HepG2 (cell line): Measurements from ENCODE around the gene ZFAND2B. TPM values are rescaled to one million over a fixed set of nuclear protein-coding genes. Genes with fewer than 3 reads are reported as not detected.

Source experiments
- ATAC-seq: fragments of 200-7000 bp; cut with Tn5 transposase; 3 replicates; pipeline ENCODE4 v1.9.1; 2020; ENCODE audit warnings: mild to moderate bottlenecking, moderate library complexity
- BruUV-seq: library from RNA; stranded (reverse); fragments of 400-500 nt; replicated peaks from 2 replicates; lab custom pipeline; 2021; lab: Mats Ljungman, UMichigan
- CTCF ChIA-PET: fragments of 300-600 bp; formaldehyde crosslinking; extraction: SDS; loops from one replicate; lab custom pipeline; 2021; ENCODE audit warnings: low total read pairs, inconsistent platforms, low intra/inter-chr PET ratio; lab: Yijun Ruan, JAX
- POLR2A ChIA-PET: fragments of 350-600 bp; sonication (Branson Sonifier 250); formaldehyde crosslinking; loops from one replicate; lab custom pipeline; 2020; ENCODE audit warnings: antibody characterized with exemption, inconsistent platforms; lab: Yijun Ruan, JAX
- DNase-seq: peaks from one replicate; pipeline ENCODE4 v3.0.0-alpha.2; 2015; ENCODE audit warnings: low spot score
- FAIRE-seq: peaks from 3 replicates; lab custom pipeline; 2011; peaks lifted over from hg19 to GRCh38; lab: Jason Lieb, UNC
- H2AFZ ChIP-seq: one replicate; pipeline ENCODE4 v1.6.1; 2011; ENCODE audit warnings: low read length, inconsistent platforms
- H3K27ac ChIP-seq: fragments of 300-600 bp; 3 replicates; pipeline ENCODE4 v1.8.0; 2011; ENCODE audit warnings: mixed run types, mild to moderate bottlenecking, mixed read lengths, low read length, inconsistent platforms; ENCODE audit not compliant: insufficient read depth; ENCODE audit errors: extremely low read length
- H3K27me3 ChIP-seq, 2 experiments: fragments of 200-600 bp in 1 of 2; 2 replicates in 1 of 2; 3 replicates in 1 of 2; pipeline versions ENCODE4 v1.6.0 to v1.8.0; 2011; ENCODE audit warnings: low read length in 2 of 2, mild to moderate bottlenecking in 2 of 2, moderate library complexity in 2 of 2, inconsistent platforms in 1 of 2; ENCODE audit not compliant: insufficient read depth in 2 of 2, control insufficient read depth in 1 of 2
- H3K36me3 ChIP-seq, 2 experiments: fragments of 200-600 bp in 1 of 2; replicated peaks in 1 of 2; 2 replicates in 1 of 2; 3 replicates in 1 of 2; pipeline versions ENCODE4 v1.5.1 to v1.8.0; 2011; ENCODE audit warnings: low read length in 2 of 2, inconsistent platforms in 1 of 2; ENCODE audit not compliant: insufficient read depth in 2 of 2, control insufficient read depth in 1 of 2
- H3K4me1 ChIP-seq: 2 replicates; pipeline ENCODE4 v1.5.1; 2012; ENCODE audit warnings: low read length, inconsistent platforms; ENCODE audit not compliant: insufficient read depth
- H3K4me2 ChIP-seq: 2 replicates; pipeline ENCODE4 v1.6.0; 2011; ENCODE audit warnings: low read depth, low read length, inconsistent platforms
- H3K4me3 ChIP-seq, 3 experiments: fragments of 200-600 bp in 1 of 3; sonication (generic), shearing (Covaris generic) in 1 of 3; replicated peaks in 1 of 3; 2 replicates each; pipeline ENCODE4 v1.5.1; 2011 to 2016; ENCODE audit warnings: low read length in 3 of 3, inconsistent platforms in 2 of 3, low read depth in 2 of 3, mild to moderate bottlenecking in 2 of 3, control low read depth in 1 of 3, mixed read lengths in 1 of 3; ENCODE audit not compliant: insufficient read depth in 1 of 3
- H3K79me2 ChIP-seq: one replicate; pipeline ENCODE4 v1.6.1; 2011; ENCODE audit warnings: low read length, inconsistent platforms; ENCODE audit not compliant: insufficient read depth
- H3K9ac ChIP-seq: 2 replicates; pipeline ENCODE4 v1.6.0; 2011; ENCODE audit warnings: mild to moderate bottlenecking, low read depth, low read length, inconsistent platforms; ENCODE audit not compliant: insufficient read depth
- H3K9me3 ChIP-seq: 2 replicates; pipeline ENCODE4 v1.5.1; 2012; ENCODE audit warnings: mild to moderate bottlenecking, low read length
- H4K20me1 ChIP-seq: 2 replicates; pipeline ENCODE4 v1.6.0; 2011; ENCODE audit warnings: inconsistent platforms, mild to moderate bottlenecking, low read length, moderate library complexity; ENCODE audit not compliant: insufficient read depth
- NFIB ChIP-seq: sonication (generic); formaldehyde crosslinking; IDR thresholded peaks from 2 replicates; pipeline ENCODE4 v1.9.0; 2021; ENCODE audit warnings: missing genetic modification reagents, mild to moderate bottlenecking, borderline replicate concordance
- ZMYM3 ChIP-seq: sonication (generic); formaldehyde crosslinking; IDR thresholded peaks from 2 replicates; pipeline ENCODE4 v1.5.1; 2020; ENCODE audit warnings: mild to moderate bottlenecking, missing genetic modification reagents
- ZNF687 ChIP-seq: sonication (generic); formaldehyde crosslinking; IDR thresholded peaks from 2 replicates; pipeline ENCODE4 v1.5.1; 2020; ENCODE audit warnings: mild to moderate bottlenecking, missing genetic modification reagents, moderate library complexity
- ZNF770 ChIP-seq: sonication (generic); formaldehyde crosslinking; IDR thresholded peaks from 2 replicates; pipeline ENCODE4 v1.5.0; 2020; ENCODE audit warnings: mild to moderate bottlenecking, missing genetic modification reagents
- WGBS: methylation state at CpG from one replicate; pipeline ENCODE4 v1.1.6; 2017; ENCODE audit warnings: low lambda C conversion rate; 5-methylcytosine and 5-hydroxymethylcytosine counted together
- in situ Hi-C: cut with HindIII; loops from 2 replicates; pipeline ENCODE4 v1.10.0; 2017; ENCODE audit warnings: low pct_unique_long_range_greater_than_20kb; ENCODE audit not compliant: extremely low pct_ligation_motif_present
- intact Hi-C: fragments of 100-400 bp; cut with micrococcal nuclease; formaldehyde crosslinking; loops from one replicate; pipeline ENCODE4 v1.10.0; 2022; ENCODE audit not compliant: unreplicated experiment
- polyA plus RNA-seq, 8 experiments: library from polyadenylated mRNA; depleted of rRNA in 3 of 8; stranded (reverse) in 7 of 8; unstranded in 1 of 8; fragments of >200 nt; fragmentation: Illumina TruSeq in 4 of 8; extraction: Trizol in 4 of 8; gene quantifications; 2 replicates each; pipeline versions ENCODE4 v1.2.1 to v1.2.3, GENCODE V29; 2011 to 2016; ENCODE audit warnings: low read depth in 4 of 8, missing spikeins in 1 of 8, mixed read lengths in 1 of 8; ENCODE audit not compliant: insufficient read depth in 1 of 8
- total RNA-seq, 5 experiments: library from RNA; depleted of rRNA; stranded (reverse); fragments of >200 nt; fragmentation: Illumina TruSeq; extraction: Trizol; gene quantifications; 2 replicates each; pipeline ENCODE4 v1.2.3, GENCODE V29; 2016; ENCODE audit warnings: low read depth in 1 of 5

ZFAND2B gene
- total and polyA plus RNA-seq, 2 of the 13 experiments (the other 11 are each of a cell fraction or from before 2014, with no cell fraction given) = 53.3 to 115 TPM

GRCh38 chr2:219165058-219165911, 41.3 kb upstream of the ZFAND2B start:
- ATAC-seq = no peak
- H2AFZ ChIP-seq = no peak overlapping the region
- no peaks in the 10 kb centered on the region for H4K20me1 ChIP-seq
- CTCF ChIA-PET = interaction anchor here (1.4 kb wide), 1 partner anchor 46 kb away, joined by 3 read pairs; no protein-coding TSS in a partner anchor
- H3K27me3 ChIP-seq = peaks cover 0 to 2% of the 10 kb centered on the region in 2 experiments; a peak in 1 of 5 replicates
- H3K4me2 ChIP-seq = no peak overlapping the region
- no peak for FAIRE-seq
- H3K27ac ChIP-seq = no peak overlapping the region
- in situ Hi-C loops (no loop called here), intact Hi-C loops (no loop called here)
- no peaks in the 10 kb centered on the region for H3K9me3 ChIP-seq
- H3K36me3 ChIP-seq = no peaks in the 10 kb centered on the region
- no peaks in the 10 kb centered on the region for H3K79me2 ChIP-seq
- DNase-seq = no peak
- 42% methylated on average over 9 of the region's 10 CpGs for WGBS
- POLR2A ChIA-PET = interaction anchor here (2.5 kb wide), 1 partner anchor 11 kb away, joined by 17 read pairs; the partner anchor contains the start of gene CNPPD1
- BruUV-seq = no TSS peak
- H3K4me3 ChIP-seq = no peak overlapping the region
- no peak overlapping the region for H3K9ac ChIP-seq
- peaks cover 21% of the 10 kb centered on the region for H3K4me1 ChIP-seq
- TF ChIP-seq ZNF770 (CRISPR knock-in tag) (no peak), ZMYM3 (CRISPR knock-in tag) (peak; percentile 79), ZNF687 (CRISPR knock-in tag) (peak; percentile 23; the same call in 1 of the 2 replicates), NFIB (CRISPR knock-in tag) (peak; percentile 37; the same call in 1 of the 2 replicates)
